NCI-H2029 treated with DMSO at 0.1 percent for 48 hours (cell line): Measurements from ENCODE around the gene MIEF2.
A peak's percentile ranks its signal among the peaks of the same experiment; 100 is the strongest.

Source experiments
- DNase-seq: peaks from one replicate; lab custom pipeline; 2025; lab: John Stamatoyannopoulos, UW

The MIEF2 gene

DNA sequence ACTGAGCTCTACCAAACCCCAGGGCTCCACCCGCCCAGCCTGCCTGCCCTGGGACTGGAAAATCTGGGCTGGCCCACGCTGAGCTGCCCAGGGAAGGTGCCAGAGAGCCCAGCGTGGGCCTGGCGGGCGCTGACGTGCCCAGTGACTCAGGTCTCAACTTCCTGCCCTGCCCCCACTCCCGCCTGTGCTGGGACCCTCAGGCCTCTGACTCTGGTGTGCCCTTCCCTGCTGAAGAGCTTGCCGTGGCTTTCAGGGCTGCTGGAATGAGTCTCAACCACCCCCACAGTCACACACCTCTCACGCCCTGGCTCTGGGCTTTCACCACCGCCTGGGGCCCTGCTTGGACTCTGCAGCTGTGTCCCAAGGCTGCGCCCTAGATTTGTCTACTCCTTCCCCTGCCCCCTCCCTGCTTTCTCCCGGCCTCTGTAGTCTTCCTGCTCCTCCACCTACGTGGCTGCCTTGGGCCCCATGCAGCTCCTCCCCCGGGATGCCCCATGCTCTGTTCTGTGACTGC is 24.7 kb upstream of the MIEF2 start:
- no peak for DNase-seq

DNA sequence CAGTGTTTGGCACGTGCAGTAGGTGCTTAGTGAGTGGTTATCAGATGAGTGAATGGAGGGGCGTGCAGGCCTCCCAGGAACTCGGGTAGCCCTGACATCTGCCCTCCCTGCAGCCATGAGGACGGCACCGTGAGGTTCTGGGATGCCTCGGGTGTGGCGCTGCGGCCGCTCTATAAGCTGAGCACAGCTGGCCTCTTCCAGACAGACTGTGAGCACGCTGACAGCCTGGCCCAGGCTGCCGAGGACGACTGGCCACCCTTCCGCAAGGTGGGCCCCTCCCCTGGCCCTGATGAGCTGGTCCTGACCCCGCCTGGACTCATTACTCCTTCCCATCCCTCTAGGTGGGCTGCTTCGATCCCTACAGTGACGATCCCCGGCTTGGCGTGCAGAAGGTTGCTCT is 24.0 kb upstream of the MIEF2 start:
- no peak for DNase-seq

DNA sequence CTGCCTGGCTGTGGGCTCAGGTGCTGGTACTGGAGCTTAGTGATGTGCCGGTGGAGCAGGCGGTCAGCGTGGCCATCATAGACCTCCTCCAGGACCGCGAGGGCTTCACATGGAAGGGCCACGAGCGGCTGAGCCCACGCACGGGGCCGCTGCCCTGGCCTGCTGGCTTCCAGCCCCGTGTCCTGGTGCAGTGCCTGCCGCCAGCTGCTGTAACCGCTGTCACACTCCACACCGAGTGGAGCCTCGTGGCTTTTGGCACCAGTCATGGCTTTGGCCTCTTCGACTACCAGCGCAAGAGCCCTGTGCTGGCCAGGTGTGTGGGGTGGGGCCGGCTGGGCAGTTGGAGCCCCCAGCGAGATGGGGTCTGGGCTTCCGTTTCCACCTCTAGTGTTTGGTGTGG is 23.0 kb upstream of the MIEF2 start:
- DNase-seq, result no peak

DNA sequence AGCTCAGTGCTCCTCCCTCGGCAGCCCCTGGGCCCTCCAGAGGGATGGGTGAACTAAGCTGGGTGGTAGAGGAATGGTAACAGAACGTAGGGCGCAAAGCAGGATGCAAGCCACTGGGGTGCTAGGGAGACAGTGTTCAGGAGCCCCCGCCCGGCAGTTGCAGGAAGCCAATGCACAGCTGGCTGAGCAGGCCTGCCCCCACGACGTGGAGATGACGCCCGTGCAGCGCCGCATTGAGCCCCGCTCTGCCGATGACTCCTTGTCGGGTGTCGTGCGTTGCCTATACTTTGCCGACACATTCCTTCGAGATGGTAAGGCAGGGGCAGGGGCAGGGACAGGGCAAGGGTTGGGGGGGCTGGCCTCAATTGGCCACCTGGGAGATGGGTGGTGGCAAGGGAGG is 22.2 kb upstream of the MIEF2 start:
- DNase-seq, result no peak

DNA sequence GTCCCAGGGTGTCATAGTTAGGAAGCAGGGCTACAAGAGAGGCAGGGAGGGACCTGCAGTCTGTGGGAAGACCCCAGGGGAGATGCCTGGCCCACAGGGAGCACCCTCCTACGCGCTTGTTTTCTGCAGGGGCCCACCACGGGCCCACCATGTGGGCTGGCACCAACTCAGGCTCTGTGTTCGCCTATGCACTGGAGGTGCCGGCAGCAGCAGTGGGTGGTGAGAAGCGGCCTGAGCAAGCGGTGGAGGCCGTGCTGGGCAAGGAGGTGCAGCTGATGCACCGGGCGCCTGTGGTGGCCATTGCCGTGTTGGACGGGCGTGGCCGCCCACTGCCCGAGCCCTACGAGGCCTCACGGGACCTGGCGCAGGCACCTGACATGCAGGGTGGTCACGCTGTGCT is 20.0 kb upstream of the MIEF2 start:
- no peak for DNase-seq

DNA sequence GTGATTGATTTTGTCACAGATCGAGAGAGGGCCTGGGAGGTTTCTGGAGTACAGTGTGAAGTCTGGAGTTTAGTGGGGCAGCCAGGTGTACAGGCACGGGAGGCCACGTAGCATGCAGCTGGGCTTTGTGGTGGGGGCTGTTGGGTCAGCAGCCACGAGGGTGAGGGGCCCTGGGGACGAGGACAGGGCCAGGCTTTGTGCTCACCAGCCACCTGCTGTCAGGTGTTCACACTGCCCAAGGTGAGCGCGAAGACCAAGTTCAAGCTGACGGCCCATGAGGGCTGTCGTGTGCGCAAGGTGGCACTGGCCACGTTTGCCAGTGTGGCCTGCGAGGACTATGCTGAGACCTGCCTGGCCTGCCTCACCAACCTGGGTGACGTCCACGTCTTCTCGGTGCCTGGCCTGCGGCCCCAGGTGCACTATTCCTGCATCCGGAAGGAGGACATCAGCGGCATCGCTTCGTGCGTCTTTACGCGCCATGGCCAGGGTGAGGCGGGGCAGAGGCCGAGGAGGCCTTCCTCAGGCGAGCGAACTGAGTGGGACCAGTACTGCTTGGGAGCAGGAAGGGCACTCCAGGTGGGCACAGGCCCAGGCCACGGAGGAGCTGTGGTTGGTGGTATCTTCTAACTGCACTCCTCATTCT is 19.1 kb upstream of the MIEF2 start:
- no peak for DNase-seq

DNA sequence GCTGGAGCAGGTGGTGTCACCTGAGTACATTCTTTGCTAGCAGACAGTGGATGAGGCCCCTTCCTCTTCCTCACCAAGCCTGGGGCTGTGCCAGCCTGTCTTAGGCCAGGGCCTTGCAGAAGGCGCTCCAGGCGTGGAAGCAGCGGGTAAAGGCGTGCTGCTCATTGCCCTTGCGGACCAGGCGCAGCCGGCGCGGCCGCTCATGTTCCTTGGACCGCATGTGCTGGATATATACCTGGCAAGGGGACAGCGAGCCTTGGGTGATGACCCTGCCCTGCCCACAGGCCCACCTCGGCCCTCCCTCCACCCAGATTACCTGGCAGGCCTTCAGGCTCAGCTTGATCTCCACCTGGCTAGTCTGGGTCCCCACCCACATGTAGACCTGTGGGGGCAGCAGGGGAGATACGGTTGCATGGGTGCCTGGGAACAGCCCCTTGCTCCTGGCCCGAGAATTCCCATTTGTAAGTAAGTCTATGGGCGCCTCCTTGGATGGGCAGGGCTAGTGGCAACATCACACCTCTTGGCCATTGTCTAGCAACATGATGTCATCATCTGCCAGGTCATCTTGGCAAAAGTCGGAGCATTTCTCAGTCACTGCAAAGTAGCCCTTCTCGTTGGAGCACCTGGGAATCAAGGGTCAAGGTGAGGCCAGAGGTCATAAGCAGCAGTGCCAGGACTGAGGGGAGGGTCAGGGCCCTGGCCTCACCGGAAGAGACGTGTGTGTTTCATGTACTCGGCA is 15.3 kb upstream of the MIEF2 start:
- DNase-seq, result no peak

DNA sequence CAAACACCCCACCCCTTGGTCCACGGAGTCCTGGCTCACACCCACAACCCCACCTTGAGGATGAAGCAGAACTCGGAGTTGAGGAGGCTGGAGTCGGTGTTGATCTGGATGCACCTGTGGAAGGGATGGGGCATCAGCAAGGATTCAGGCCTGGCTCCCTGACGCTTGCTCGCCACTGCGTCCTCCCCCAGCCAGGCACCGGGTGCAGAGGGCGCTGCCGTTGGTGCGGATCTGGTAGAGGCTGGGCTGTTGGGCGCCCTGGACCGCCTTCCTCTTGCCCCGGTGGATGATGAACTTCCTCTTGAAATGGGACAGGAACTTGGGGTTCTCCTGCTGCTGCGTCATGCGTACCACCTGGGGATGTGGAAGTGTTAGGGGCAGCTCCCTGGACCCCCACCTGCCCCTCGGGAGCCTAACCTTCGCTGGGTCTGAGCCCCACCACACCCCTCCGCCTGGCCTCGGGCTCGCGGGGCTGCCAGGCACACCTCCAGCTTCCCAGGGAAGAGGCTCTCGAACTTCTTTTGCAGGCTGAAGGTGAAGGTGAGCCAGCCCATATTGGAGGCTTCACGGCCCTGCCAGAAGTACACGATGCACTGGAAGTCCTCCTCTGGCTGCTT is 14.2 kb upstream of the MIEF2 start:
- no peak for DNase-seq

DNA sequence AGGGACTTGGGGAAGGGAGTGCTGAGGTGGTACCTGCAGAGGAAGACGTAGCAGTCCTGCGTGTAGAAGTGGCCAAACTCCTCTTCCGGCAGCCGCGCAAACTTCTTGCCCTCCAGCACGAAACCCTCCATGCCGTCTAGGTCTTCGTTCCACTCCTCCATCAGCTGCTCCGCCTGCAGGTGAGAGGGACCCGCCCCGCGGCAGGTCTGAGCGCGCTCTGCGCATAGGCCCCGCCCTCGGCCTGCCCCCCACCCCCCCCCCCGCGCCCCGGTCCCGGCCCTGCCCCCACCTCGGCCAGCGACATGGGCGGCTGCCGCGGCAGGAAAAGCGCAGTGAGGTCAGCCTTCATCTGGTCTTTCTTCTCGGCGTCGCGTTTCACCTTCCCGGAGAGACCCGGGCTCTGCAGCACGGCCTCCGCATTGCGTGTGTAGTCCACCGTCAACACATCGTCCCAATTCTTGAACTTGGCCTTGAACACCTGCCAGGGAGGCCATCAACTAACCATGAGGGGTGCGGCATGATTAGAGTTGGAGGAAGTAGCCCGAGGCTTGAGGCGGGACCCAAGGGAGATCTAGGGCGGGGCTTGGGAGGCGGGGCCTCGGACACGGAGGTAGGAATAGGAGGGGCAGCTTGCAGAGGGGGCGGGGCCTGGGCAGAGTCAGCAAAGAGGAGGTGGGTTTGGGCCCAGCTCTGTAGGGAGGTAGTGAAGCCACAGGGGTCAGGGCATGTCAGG is 13.4 kb upstream of the MIEF2 start:
- DNase-seq, result peak; percentile 46

DNA sequence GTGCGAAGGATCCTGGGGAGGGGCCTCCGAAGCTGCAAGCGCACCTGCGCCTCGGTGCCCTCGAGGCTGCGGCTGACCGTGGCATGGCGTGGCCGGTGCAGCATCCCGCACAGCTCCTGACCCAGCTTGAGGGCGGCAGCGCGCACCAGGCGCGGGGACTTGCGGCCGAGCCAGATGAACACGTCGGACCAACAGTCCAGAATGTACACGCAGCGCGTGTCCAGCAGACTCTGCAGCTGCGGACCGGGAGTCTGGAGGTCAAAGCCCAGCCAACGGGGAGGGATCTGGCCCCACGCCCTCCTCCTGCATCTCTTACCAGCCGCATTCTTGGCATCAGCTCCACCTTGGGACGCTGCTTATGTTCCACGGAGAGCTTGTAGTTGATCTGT is 12.9 kb upstream of the MIEF2 start:
- DNase-seq, result no peak

DNA sequence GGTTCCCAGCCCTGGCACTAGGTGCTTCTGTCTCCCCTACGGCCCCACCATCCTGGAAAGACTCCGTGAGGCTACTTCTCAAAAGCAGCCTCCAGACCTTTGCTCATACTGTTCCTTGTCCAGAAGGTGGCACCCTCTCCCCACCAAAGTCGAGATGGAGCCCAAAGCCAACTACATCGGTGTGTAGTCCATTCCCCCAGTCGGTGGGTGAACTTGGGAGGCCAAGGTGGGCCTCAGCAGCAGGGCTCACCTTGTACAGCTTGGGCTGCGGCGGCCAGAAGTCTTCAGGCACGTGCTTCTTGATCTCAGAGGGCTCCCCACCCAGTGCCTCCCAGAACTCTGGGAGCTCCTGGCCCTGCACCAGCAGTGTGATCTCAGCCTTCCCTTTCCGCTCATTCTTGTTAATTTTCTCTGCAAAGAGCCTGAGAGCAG is 12.1 kb upstream of the MIEF2 start:
- peak; percentile 16 for DNase-seq

DNA sequence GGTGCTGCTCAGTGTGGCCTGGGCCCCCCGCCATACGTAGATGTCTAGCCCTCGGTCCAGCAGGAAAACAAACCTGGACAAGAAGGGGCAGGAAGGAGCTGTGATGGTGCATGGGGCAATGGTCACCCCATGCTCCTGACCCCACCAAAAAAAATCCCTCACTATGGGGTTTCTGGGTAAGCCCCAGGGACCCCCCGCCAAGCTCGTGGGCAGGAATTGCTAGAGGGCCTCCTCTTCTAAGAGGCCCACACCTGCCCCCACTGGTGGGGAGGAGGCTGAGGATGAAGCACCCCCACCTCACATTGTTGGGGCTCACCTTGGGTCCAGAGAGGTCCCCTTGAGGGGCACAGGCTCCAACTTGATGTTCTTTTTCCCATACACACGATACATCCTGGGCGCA is 11.7 kb upstream of the MIEF2 start:
- no peak for DNase-seq

DNA sequence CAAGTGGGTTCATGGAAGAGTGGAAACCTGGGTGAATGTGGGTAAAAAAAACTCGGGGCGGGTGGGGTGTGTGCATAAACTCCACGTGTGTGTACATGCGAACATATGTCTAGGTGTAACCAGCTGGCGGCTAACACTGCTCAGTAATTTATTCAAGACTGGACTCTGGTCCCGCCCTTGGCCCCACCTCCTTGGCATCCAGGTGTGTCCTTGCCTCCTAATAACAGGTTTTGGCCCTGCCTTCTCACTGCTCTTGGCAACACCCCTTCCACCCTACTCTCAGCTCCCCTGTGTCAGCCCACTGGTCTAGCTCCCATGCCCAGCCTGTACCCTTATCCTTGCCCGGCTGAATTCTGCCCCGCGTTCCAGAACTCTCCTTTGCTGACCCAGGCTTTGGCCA is 10.2 kb upstream of the MIEF2 start:
- DNase-seq, result no peak

DNA sequence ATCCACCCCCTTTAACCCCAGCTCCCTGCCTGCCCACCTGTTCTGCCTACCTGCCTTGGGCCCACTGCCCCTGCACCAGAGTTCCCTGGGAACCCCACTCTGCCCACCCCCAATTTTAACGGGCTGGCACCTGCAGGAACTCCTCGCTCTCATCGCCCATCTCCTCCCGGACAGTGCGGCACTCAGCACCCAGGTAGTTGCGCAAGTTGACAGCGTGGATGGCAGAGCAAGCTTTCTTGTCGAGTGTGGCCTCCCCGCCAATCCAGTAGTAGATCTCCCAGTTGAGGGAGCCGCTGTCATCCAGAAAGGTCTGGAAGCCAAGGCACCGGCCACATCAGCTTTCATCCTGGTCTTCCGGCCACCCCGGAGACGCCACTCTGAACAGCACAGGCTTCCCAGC is 9.8 kb upstream of the MIEF2 start:
- no peak for DNase-seq

DNA sequence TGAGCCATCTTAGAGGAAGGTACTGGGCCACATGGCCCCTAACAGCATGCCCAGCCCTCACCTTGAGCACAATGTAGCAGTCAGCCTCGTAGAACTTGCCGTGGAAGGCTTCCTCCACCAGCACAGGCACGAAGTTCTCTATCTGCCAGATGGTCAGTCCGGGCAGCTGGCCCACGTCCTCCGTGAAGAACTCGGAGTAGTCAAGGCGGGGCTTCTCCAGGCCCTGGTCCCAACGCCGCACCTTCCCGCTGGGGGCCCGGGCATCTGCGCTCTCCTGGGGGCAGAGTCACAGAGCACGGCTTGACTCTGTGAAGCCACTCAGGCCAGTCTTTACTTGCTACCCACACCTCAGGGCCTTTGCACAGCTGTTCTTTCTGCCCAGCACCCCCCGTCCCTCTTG is 9.3 kb upstream of the MIEF2 start:
- DNase-seq, result no peak

DNA sequence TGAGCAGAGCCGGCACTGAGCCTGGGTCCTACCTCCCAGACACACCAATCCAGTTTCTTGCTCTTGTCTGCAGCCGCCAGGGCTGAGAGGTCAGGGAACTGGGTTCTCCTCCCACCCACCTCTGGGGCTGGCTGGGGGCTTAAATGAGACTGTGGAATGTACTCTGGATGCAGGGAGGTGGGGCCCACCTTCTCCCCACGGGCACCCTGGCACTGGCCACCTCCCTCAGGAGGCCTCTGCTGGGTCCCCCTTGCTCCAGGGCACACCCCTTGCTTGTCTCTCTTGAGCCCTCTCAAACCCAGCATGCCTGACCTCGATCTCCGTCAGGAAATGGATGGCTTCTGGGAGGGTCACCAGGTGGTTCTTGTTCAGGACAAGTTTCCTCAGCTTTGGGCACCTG is 8.3 kb upstream of the MIEF2 start:
- no peak for DNase-seq

DNA sequence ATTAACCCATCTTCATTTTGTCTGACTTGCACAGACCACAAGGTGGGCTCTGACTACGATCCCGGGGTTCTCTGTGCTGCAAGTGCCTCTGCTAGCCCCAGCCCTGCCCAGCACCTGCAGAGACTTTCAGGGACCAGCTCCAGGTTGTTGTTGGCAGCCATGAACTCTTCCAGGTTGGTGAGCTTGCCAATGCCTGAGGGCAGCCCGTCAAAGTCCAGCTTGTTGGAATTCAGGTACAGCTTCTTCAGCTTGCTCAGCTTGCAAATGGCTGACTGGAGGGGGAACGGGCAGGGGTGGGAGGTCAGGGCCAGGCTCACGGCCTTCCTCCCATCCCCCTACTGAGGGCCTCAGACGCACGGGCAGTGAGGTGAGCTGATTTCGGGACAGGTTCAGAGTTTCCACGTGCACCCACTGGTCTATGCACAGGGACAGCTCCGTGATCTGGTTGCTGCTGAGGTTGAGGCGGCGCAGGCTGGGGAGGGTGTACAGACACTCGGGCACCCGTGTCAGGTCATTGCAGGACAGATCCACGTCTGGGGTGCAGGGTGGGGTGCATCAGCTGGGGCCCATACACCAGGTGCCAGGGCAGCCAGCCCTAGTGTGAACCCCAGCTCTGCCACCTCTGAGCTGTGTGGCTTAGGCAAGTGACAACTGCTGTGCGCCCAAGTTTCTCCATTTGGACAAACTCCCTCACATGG is 7.1 kb upstream of the MIEF2 start:
- DNase-seq, result no peak

DNA sequence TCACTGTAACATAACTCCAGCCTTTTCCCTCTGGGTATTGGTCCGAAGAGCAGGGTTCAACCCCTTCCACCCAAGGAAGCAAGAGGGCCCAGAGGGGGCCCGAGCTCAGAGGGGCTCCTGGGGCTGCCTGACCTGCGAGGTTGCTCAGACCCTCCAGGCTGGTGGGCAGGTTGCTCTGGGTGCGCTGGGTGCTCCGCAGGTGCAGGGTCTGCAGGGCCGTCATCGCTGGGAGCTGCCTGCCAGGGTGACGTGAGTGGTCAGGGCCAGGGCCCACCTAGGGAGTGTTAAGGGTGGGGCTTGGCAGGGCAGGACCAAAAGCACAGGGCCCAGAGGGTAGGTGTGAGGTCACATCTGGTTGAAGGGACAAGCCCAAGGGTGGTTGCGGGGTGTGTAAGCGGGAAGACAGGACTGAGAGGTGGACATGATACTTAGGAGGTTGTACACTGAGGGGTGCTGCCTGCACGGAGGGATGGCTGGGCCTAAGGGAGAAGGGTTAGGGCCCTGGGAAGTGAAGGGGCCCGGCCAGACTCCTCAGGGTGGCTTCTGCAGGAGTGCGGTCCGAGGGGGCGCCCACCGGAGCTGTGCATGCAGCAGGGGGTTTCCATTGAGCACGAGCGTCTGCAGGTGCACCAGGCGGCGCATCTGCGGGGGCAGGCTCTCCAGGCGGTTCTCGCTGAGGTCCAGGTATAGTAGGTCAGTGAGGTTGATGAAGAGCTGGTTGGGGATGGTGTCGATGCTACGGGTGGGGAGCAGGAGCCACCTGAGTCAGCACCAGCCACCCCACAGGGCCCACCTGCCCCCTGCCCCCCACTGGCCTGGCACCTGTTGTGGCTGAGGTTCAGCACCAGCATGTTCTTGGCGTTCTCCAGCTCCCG is 6.3 kb upstream of the MIEF2 start:
- no peak for DNase-seq

DNA sequence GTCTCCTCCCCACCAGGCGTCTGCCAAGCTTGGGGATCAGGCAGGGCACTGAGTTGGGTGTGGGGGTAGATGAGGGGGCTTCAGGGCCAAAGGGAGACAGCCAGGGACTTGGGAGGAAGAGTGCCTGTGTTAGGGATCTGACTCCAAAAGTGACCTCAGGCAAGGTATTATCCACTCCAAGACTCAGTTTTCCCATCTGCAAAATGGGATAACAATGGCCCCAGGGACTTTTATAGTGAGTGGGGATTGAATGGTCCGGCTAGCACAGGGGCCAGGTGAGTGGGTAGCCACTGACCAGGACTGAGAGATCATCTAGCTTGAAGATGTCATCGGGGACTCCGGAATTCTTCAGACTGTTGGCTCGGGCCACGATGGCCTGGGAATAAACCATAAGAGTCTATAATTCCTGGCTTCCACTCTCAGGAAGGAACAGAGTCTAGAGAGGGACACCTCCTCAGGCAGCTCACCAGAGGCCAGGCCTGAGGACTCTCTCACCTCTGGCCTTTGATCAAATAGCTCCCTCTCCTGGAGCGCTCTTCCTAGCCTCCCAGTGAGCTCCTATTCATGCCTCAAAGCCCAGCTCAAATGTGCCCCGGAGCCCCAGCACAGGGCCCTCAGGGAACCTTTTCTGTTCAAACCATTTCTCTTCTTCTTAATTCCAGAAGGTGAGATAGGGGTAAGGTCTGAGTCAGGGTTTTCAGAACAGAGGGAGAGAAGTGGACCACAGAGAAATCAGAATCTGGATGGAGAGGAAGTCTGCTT is 5.4 kb upstream of the MIEF2 start:
- DNase-seq, result no peak

DNA sequence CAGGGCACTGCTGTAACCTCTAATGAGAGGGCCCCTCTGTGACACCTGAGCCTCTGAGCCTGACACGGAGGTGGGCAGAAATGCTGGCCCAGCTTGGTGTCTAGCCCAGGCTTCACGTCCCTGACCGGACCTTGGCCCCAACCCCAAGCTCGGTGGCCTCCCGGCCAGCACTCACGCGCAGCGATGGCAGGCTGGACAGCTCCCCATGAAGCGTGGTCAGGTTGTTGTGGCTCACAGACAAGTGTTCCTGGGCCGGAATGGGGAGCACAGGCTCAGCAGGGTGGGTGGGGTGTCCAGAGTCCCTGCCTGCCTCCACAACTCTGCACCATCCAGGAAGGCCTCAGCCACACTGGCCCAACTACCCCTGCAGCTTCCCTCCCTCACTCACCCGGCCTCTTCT is 4.1 kb upstream of the MIEF2 start:
- no peak for DNase-seq
